NCI-H187 treated with DMSO at 0.1 percent for 48 hours (cell line): ENCODE results near the gene BUD31.

Experiments used
- DNase-seq: peaks from one replicate; lab custom pipeline; 2025; lab: John Stamatoyannopoulos, UW

BUD31 gene

GRCh38 chr7:99433158-99433557 lies 24.4 kb downstream of the BUD31 start:
- no peak for DNase-seq

DNA sequence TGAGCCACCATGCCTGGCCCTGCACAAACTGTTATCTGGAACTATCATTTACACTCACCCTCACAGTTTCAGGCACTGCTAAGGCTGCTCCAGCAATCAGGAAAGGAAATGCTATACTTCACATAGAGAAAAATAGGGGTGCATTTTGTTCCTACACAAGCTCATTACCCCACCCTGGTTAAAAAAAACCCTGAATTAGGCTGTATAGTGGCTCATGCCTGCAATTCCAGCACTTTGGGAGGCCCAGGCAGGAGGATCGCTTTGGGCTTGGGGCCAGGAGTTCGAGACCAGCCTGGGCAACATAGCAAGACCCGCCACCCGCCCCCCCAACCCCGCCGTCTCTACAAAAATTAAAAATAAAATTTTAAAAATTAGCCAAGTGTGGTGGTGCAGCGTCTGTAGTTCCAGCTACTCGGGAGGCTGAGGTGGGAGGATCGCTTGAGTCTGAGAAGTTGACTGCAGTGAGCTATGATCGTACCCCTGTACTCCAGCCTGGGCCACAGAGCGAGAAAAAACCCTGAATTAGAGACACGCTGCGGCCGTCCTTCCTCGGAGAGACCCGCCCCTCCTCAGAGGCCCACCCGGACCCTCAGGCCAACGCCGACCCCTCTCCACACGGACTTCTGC lies 29.3 kb downstream of the BUD31 start:
- DNase-seq = no peak

DNA sequence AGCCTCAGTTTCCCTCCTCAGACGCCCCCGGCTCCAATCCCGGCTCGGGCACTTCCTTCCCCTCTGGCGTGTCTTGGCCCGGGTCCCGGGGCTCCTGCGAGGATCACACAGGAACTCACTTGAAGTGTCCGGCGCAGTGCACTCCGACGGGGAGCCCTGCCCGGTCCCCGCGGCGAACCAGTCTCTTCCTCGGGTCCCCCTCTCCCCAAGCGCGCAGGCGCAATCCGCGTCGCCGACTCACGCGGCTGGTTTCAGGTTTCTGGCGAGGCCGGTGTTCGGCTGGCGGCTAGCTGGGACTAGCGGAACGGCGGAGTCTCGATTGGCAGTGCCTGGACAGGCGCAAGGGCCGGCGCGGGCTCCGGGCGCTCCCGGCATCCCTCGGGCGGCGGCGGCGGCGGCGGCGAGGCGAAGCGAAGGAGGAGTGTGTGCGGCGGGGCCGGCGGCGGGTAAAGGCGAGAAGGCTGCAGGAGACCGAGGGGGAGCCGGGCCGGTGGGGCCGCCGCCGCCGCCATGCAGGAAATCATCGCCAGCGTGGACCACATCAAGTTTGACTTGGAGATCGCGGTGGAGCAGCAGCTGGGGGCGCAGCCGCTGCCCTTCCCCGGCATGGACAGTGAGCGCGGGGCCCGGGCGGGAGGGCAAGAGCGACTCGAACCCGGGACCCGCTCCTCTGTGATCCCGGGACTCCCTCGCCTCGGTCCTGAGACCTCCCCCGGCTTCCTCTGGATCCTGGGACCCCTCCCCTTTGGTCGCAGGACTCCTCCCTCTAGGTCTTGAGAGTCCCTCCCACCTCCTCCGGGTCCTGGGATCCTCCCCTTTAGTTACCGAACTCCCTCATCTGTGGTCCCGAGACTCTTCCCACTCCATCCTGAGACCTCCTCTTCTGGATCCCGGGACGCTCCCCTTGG lies 30.1 kb downstream of the BUD31 start, which contains the start of the genes CPSF4 and PTCD1:
TSS of gene CPSF4 (plus strand) at position 371 of the 908 bp plus-strand sequence. CDS start at position 511, 140 bp downstream.
TSS of gene PTCD1 (minus strand) at position 226 of the 908 bp plus-strand sequence. CDS start 3,556 bp downstream, outside the sequence.
- DNase-seq = peak; percentile 60

- DNase-seq = no peak
Measured at GRCh38 chr7:99440195-99440594, 31.4 kb downstream of the BUD31 start.

GRCh38 chr7:99446096-99446495 lies 37.3 kb downstream of the BUD31 start:
- no peak for DNase-seq

- DNase-seq = no peak
Measured at GRCh38 chr7:99447943-99448342, 39.2 kb downstream of the BUD31 start.

DNA sequence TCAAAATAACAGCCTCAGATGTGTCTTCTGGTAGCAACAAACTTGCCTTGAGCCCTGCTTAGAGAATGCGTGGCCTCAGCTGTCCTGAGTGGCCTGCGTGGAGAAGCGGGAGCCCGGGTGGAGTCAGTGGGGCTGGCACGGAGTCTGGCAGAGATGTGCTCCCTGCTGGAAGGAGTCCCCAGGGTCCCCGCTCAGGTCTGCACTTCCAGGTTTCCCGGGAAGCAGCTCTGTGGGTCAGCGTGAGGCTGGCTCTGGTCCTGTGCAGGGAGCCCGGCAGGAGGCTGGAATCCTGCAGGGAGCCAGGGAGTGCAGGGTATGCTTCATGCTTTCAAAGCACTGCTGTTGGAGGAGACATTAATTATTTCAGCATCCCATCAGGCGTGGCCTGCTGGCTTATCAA lies 40.1 kb downstream of the BUD31 start:
- DNase-seq = no peak

GRCh38 chr7:99449326-99449725 lies 40.6 kb downstream of the BUD31 start:
- no peak for DNase-seq

GRCh38 chr7:99451936-99452335 lies 43.2 kb downstream of the BUD31 start:
- DNase-seq = no peak

- no peak for DNase-seq
Measured at GRCh38 chr7:99452541-99452940, 43.8 kb downstream of the BUD31 start.

- DNase-seq = no peak
Measured at GRCh38 chr7:99453105-99453504, 44.3 kb downstream of the BUD31 start.

- DNase-seq = no peak
Measured at GRCh38 chr7:99455874-99456273, 47.1 kb downstream of the BUD31 start.

GRCh38 chr7:99456288-99456687 lies 47.5 kb downstream of the BUD31 start:
- DNase-seq = no peak

DNA sequence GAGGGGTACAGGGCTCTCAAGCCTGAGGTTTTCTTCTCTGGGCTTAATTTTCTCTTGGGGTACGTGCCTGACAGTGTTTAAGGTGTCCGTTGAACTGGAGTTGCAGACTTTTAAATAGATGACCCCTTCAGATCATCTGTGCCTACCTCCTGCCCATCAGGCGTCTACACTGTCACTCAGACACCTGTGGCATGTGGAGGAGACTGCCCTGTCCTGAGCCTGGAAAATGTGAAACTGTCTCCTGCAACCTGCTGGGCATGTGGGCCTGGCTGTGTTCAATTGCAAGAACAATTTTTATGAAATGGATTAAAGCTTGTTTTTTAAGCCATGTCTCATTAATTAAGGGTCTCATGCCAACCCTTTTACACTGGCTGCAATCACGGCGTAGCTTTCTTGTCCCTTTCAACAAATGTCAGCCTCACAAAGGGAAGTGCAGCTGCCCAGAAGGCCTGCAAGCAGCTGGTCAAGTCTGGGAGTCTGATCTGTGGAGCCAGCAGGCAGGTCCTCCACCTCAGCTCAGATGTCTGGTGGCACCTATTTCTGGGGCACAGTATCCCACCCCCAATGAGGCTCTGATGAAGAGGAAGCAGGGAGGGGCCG lies 48.4 kb downstream of the BUD31 start:
- no peak for DNase-seq

DNA sequence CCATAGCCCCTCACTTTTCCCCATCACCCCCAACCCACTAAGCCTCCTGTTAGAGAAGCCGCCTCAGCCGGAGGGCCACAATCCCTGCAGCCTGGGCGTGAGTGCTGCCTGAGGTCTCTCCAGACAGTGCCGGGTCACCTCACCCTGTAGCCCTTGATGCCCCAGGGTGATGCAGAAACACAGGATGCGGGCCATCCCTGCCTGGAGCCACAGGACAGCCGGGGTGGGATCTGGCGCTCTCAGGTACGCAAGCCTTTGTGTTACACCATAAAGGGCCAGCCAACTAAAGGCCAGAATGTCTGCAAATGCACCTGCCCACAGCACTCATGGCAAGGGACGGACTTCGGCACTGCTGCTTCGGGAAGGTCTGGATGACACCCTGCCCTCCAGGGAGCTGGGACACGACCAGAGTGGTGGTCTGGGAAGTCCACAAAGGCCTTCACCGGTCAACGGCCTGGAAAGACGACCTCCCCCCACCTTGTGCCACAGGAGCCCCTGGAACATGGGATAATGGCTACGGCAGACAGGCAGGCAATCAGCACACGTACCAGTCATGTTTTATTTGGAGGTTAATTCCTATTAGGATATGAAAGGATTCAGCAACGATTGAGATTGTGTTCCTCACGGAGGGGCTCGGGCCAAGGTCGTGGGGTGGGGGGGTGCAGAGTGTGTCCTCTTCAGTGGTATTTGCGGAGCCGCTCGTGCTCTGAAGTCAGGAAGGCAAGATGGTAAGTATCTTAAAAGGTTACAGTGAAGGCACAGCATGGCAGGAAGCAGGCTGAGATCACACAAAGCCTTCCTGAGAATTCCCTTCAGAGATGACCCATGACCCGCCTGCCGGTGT lies 49.1 kb downstream of the BUD31 start:
- no peak for DNase-seq

DNA sequence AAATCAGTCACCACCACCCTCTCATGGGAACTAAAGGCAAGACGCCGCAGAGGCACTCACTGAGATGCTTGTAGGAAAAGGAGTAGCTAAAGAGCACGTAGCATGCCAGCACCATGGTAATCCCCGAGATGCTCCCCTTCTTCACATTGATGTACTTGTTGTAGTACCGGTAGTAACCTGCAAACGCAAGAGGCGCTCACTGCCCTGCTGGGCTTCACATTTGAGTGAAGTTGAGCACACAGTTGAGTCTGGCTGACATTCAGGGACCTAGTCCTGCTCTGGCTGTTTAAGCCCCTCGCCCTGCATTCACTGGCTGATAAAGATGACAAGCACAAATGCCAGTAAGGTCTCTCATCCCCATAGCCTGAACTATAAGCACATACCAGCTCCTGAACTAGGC lies 50.3 kb downstream of the BUD31 start:
- DNase-seq = no peak

DNA sequence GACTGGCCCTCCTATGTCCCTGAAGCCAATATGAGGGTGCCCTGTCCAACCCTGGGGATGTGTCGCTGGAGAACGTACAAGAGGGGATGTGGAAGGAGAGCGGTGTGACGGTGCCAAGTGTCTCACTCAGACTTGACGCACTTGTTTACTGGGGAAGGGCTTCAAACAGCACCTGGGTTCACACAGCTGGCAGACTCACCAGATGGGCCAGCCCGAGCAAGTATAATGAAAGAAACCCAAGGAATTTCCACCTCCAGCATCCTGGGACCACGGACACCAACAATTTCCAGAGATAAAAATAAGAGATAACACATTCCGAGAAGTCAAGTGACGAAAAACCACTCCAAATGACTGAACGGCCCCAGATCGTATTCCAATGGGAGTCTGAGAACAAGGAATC lies 51.9 kb downstream of the BUD31 start:
- no peak for DNase-seq

DNA sequence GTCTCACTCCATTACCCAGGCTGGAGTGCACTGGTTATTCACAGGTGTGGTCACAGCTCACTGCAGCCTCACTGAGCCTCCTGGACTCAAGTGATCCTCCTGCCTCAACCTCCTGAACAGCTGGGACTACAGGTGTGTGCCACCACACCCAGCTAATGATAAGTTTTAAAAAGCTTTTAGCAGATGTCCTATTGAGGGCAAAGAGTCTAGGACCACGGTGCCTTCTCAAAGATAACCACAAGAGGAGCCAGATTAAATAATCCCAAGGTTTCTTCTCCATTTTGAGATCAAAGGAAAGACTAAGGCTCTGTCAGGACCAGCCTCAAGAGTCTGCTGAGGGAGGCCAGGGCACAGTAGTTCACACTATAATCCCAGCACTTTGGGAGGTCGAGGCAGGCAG lies 52.5 kb downstream of the BUD31 start:
- no peak for DNase-seq

DNA sequence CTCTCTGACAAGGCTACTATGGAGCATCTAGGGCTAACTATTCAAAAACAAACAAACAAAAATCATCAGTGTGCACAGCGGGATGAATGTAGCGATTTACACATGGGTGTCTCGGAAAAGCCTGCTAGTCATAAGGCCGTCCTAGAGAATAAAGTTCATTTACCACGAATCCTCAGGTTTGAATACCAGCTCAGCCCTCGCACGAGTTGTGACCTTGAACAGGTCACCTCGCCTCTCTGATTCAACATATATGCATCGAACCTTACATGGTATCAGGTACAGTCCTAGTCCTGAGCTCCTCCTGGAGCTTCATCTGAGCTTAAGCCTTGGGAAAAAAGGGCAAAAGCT lies 56.6 kb downstream of the BUD31 start:
- no peak for DNase-seq

DNA sequence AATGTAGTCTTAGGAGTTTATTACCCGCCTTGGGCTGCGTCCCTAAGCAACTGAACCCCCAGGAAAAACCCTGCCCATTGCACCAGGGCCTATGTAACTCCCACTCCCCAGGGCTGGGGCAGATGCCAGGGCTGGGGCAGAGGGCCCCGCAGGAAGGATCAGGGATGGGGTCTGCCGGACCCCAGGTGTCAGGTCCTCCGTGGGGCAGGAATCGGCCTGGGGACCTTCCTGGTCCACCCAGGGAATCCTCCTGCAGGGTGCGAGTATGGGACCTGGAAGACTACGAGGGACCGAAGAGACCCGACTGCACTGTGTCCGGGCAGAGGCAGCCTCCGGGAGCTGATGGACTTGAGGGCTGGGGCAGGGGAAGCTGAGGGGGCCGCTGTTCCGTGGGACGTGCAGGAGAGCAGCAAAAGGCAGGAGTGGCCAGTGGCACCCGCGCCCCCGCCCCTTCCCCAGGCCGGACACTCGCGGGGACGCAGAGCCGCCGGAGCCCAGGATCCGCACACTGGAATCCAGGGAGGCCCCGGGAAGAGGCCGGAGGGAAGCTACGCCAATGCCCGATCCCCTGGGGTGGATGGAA lies 59.7 kb downstream of the BUD31 start:
- no peak for DNase-seq
